ENCODE results near the gene ELOVL2. TPM values are rescaled to one million over a fixed set of nuclear protein-coding genes. Genes with fewer than 3 reads are reported as not detected.
"Not testable (repeated sequence)": the region's sequence is repeated elsewhere in the genome, so short reads cannot be mapped to it uniquely, and the experiment has no call there.

The ELOVL2 gene
- under 1 TPM in 3 of 4 donors, not detected in 1; 0.17 to 0.19 (median 0.18) TPM for total RNA-seq

- H3K27ac ChIP-seq = no peak within 1 kb of the TSS
- no peaks in the 10 kb centered on the region for H3K36me3 ChIP-seq
- peak within 1 kb of the TSS; percentile 64 for H3K4me3 ChIP-seq
- TF ChIP-seq CTCF (IDR thresholded peaks at IDR 0.05) (peak in 1 of 2 donors; percentile 18), POLR2A (IDR thresholded peaks at IDR 0.05) (no peak)
- peaks cover 19% of the 10 kb centered on the region for H3K4me1 ChIP-seq
- WGBS = 6% methylated on average over 28 of the region's 124 CpGs
- no peak for DNase-seq (ENCODE audit: low spot score in 2 of 2)
- H3K27me3 ChIP-seq = peaks cover 92% of the 10 kb centered on the region
- H3K9me3 ChIP-seq = no peaks in the 10 kb centered on the region
These were observed at the start of gene ELOVL2 for GRCh38 chr6:11043961-11044711. Gene ELOVL2 (minus strand): TSS chr6:11044305. CDS start chr6:11044230, 75 bp downstream.

DNA sequence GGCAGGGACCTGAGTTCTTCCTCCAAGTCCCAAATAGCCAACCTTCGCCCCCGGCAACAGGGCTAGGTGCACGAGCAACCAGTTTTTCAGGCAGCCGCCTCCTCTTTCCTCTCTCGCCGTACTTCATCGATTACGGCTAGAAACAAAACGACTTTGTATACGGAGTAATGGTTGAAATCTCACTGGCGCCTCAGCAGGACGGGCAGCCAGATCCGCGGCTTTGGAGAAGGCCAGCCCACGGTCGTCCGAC is 49.2 kb upstream of the ELOVL2 start:
- DNase-seq (ENCODE audit: low spot score in 2 of 2) = no peak
- H3K4me3 ChIP-seq = peak overlapping the region; percentile 97
- peak overlapping the region; percentile 98 for H3K27ac ChIP-seq
- TF ChIP-seq POLR2A (IDR thresholded peaks at IDR 0.05) (no peak), EP300 (IDR thresholded peaks at IDR 0.05) (no peak), CTCF (IDR thresholded peaks at IDR 0.05) (no peak), POLR2AphosphoS5 (IDR thresholded peaks at IDR 0.05) (no peak)
- peaks cover 29% of the 10 kb centered on the region for H3K4me1 ChIP-seq
- H3K36me3 ChIP-seq = no peaks in the 10 kb centered on the region
- no peaks in the 10 kb centered on the region for H3K9me3 ChIP-seq
- no peaks in the 10 kb centered on the region for H3K27me3 ChIP-seq
- WGBS = 0% methylated on average over 16 of the region's 17 CpGs

DNA sequence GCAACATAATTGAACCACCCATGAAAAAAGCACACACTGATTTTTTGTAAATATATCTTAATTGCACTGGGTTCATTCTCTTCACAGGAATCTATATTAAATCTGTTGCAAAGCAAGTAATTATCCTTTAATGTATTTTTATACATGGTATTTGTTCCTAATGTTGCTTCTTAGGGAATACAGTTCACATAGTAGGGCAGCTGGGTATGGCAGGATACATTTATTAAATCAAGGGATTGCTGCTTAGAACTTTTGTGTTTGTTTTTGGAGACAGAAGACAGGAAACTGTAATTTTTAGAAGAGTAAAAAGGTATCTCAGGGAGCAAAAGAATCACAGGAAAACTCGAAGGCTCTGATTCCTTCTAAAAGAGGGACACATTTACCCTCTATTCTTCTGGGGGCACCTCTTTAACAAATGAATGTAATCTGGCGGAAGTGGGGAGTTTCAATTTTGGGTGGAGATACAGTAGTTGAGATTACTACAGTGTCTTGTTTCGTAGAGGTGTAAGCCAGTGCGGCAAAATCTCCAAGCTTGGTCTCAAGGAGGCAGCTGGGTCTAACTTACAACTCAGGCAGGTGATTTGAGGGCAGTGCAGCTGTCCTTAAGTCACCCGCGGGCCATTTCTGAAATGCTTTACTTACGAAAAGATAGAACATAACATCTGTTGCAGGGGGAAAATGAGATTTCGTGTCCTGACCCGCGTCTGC is 48.7 kb upstream of the ELOVL2 start:
- Histone ChIP-seq H3K4me3 (peak overlapping the region; percentile 97), H3K9me3 (no peaks in the 10 kb centered on the region), H3K27ac (peak overlapping the region; percentile 98), H3K4me1 (peaks cover 29% of the 10 kb centered on the region), H3K27me3 (no peaks in the 10 kb centered on the region), H3K36me3 (no peaks in the 10 kb centered on the region)
- TF ChIP-seq EP300 (IDR thresholded peaks at IDR 0.05) = no peak
- TF ChIP-seq POLR2AphosphoS5 (IDR thresholded peaks at IDR 0.05) = no peak
- TF ChIP-seq CTCF (IDR thresholded peaks at IDR 0.05) = no peak
- TF ChIP-seq POLR2A (IDR thresholded peaks at IDR 0.05) = no peak
- no peak for DNase-seq (ENCODE audit: low spot score in 2 of 2)
- WGBS = 3% methylated on average over 10 of the region's 10 CpGs

DNA sequence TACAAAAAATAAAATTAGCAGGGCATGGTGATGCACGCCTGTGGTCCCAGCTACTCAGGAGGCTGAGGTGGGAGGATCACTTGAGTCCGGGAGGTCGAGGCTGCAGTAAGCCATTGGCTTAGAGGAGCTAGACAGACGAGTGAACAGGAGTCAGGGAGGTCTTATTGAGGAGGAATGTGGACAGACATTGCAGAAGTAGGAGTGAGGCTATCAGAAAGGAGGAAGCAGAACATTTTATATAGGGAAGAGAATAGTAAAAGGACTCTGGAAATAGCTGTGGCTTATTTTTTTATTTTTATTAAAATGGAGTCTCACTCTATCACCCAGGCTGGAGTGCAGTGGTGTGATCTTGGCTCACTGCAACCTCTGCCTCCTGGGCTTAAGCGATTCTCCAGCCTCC is 47.0 kb upstream of the ELOVL2 start:
- H3K4me1 ChIP-seq = peaks cover 25% of the 10 kb centered on the region
- not testable (repeated sequence) for H3K27me3 ChIP-seq; H3K4me3 ChIP-seq; H3K27ac ChIP-seq; H3K36me3 ChIP-seq; H3K9me3 ChIP-seq; DNase-seq (ENCODE audit: low spot score in 2 of 2)
- 90% methylated on average over 5 of the region's 5 CpGs for WGBS

- H3K4me1 ChIP-seq = peaks cover 11% of the 10 kb centered on the region
- 82% methylated on average over 1 of the region's 1 CpG for WGBS
- no peaks in the 10 kb centered on the region for H3K9me3 ChIP-seq
- H3K4me3 ChIP-seq = no peak overlapping the region
- H3K27ac ChIP-seq = no peak overlapping the region
- no peaks in the 10 kb centered on the region for H3K27me3 ChIP-seq
- DNase-seq (ENCODE audit: low spot score in 2 of 2) = no peak
- H3K36me3 ChIP-seq = no peaks in the 10 kb centered on the region
- no peak for TF ChIP-seq POLR2AphosphoS5 (IDR thresholded peaks at IDR 0.05)
- no peak for TF ChIP-seq POLR2A (IDR thresholded peaks at IDR 0.05)
- no peak for TF ChIP-seq CTCF (IDR thresholded peaks at IDR 0.05)
- no peak for TF ChIP-seq EP300 (IDR thresholded peaks at IDR 0.05)
These were observed 45.6 kb upstream of the ELOVL2 start for GRCh38 chr6:11089695-11090094.

DNA sequence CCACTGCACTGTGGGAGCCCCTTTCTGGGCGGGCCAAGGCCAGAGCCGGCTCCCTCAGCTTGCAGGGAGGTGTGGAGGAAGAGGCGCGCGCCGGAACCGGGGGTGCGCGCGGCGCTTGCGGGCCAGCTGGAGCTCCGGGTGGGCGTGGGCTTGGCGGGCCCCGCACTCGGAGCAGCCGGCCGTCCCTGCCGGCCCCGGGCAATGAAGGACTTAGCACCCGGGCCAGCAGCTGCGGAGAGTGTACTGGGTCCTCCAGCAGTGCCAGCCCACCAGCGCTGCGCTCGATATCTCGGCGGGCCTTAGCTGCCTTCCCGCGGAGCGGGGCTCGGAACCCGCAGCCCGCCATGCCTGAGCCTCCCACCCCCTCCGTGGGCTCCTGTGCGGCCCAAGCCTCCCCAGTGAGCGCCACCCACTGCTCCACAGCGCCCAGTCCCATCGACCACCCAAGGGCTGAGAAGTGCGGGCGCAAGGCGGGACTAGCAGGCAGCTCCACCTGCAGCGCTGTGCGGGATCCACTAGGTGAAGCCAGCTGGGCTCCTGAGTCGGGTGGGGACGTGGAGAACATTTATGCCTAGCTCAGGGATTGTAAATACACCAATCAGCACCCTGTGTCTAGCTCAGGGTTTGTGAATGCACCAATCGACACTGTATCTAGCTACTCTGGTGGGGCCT is 43.2 kb upstream of the ELOVL2 start:
- H3K36me3 ChIP-seq, H3K27ac ChIP-seq: not testable (repeated sequence)

More for the DNA sequence above, 43.2 kb upstream of the ELOVL2 start:
- DNase-seq (ENCODE audit: low spot score in 2 of 2); H3K4me1 ChIP-seq; H3K4me3 ChIP-seq; H3K9me3 ChIP-seq; H3K27me3 ChIP-seq: not testable (repeated sequence)
- WGBS = 76% methylated on average over 15 of the region's 47 CpGs
